Smooth muscle cell (in vitro differentiated cells): ENCODE data around the gene SYNC. TPM values are rescaled to one million over a fixed set of nuclear protein-coding genes. Genes with fewer than 3 reads are reported as not detected.
"Not testable (repeated sequence)": the region's sequence is repeated elsewhere in the genome, so short reads cannot be mapped to it uniquely, and the experiment has no call there.

Experiments
- DNase-seq: peaks from one replicate; lab custom pipeline; 2025; ENCODE audit not compliant: unreplicated experiment; lab: John Stamatoyannopoulos, UW
- H2AFZ ChIP-seq: fragments of 200-600 bp; sonication (generic); 2 replicates; pipeline ENCODE4 v1.6.0; 2016; ENCODE audit warnings: antibody characterized with exemption, low read depth, mild to moderate bottlenecking
- H3F3A ChIP-seq: fragments of 200-600 bp; sonication (generic); 2 replicates; pipeline ENCODE4 v1.6.0; 2017; ENCODE audit warnings: antibody characterized with exemption, low read depth
- H3K27ac ChIP-seq: fragments of 200-600 bp; sonication (generic); 2 replicates; pipeline ENCODE4 v1.5.1; 2016; ENCODE audit warnings: low read depth, mild to moderate bottlenecking
- H3K27me3 ChIP-seq: fragments of 200-600 bp; sonication (generic); 2 replicates; pipeline ENCODE4 v1.6.1; 2016; ENCODE audit warnings: low read depth, mild to moderate bottlenecking
- H3K36me3 ChIP-seq: fragments of 200-600 bp; sonication (generic); 2 replicates; pipeline ENCODE4 v1.5.1; 2016; ENCODE audit warnings: low read depth
- H3K4me1 ChIP-seq: fragments of 200-600 bp; sonication (generic); 2 replicates; pipeline ENCODE4 v1.5.1; 2016; ENCODE audit warnings: low read depth
- H3K4me2 ChIP-seq: fragments of 200-600 bp; sonication (generic); 2 replicates; pipeline ENCODE4 v1.6.0; 2016; ENCODE audit warnings: mild to moderate bottlenecking
- H3K4me3 ChIP-seq: fragments of 200-600 bp; sonication (generic); 2 replicates; pipeline ENCODE4 v1.5.1; 2016; ENCODE audit warnings: mild to moderate bottlenecking
- H3K79me2 ChIP-seq: fragments of 200-600 bp; sonication (generic); 2 replicates; pipeline ENCODE4 v1.6.0; 2016; ENCODE audit warnings: low read depth, mild to moderate bottlenecking
- H3K9ac ChIP-seq: fragments of 200-600 bp; sonication (generic); 2 replicates; pipeline ENCODE4 v1.6.0; 2016; ENCODE audit warnings: low read depth
- H3K9me3 ChIP-seq: fragments of 200-600 bp; sonication (generic); replicated peaks from 2 replicates; pipeline ENCODE4 v1.5.1; 2016; ENCODE audit warnings: low read depth
- H4K20me1 ChIP-seq: fragments of 200-600 bp; sonication (generic); 2 replicates; pipeline ENCODE4 v1.6.0; 2016; ENCODE audit warnings: low read depth
- CTCF ChIP-seq: fragments of 200-600 bp; sonication (generic); IDR thresholded peaks from 2 replicates; pipeline ENCODE4 v1.5.1; 2017; ENCODE audit warnings: borderline replicate concordance, mild to moderate bottlenecking, antibody characterized with exemption; ENCODE audit not compliant: insufficient read depth, poor library complexity, severe bottlenecking
- WGBS: methylation state at CpG from one replicate; pipeline ENCODE4 v1.1.7; 2016; ENCODE audit warnings: low lambda C conversion rate; 5-methylcytosine and 5-hydroxymethylcytosine counted together
- polyA plus RNA-seq: library from polyadenylated mRNA; unstranded; fragments of >200 nt; fragmentation: Nextera tagmentation; extraction: Ambion mirVana; gene quantifications from 2 replicates; pipeline ENCODE4 v1.2.1, GENCODE V29; 2016
- total RNA-seq: library from RNA; depleted of rRNA; stranded (reverse); fragments of >200 nt; gene quantifications from 2 replicates; pipeline ENCODE4 v1.2.3, GENCODE V29; 2014

SYNC gene
- total and polyA plus RNA-seq, 2 experiments from 2014 or later = 4.6 to 6.2 TPM

GRCh38 chr1:32715901-32716311, 13.3 kb upstream of the SYNC start:
- no peak for TF ChIP-seq CTCF
- H3K4me1 ChIP-seq = peaks cover 10% of the 10 kb centered on the region
- no peak overlapping the region for H2AFZ ChIP-seq
- no peaks in the 10 kb centered on the region for H3K27me3 ChIP-seq
- DNase-seq = no peak
- no peak overlapping the region for H3K4me3 ChIP-seq
- no peaks in the 10 kb centered on the region for H3K79me2 ChIP-seq
- H3K36me3 ChIP-seq = no peaks in the 10 kb centered on the region
- no peaks in the 10 kb centered on the region for H3F3A ChIP-seq
- no peak overlapping the region for H3K27ac ChIP-seq
- no peak overlapping the region for H3K4me2 ChIP-seq
- no peaks in the 10 kb centered on the region for H3K9me3 ChIP-seq
- WGBS = 68% methylated on average over 4 of the region's 4 CpGs
- H4K20me1 ChIP-seq = no peaks in the 10 kb centered on the region
- no peak overlapping the region for H3K9ac ChIP-seq

GRCh38 chr1:32714277-32714676, 11.7 kb upstream of the SYNC start:
- no peak for TF ChIP-seq CTCF
- Histone ChIP-seq H3K4me2 (no peak overlapping the region), H3K9ac (no peak overlapping the region), H2AFZ (no peak overlapping the region), H3K79me2 (no peaks in the 10 kb centered on the region), H3K27me3 (no peaks in the 10 kb centered on the region), H3F3A (no peaks in the 10 kb centered on the region), H3K27ac (no peak overlapping the region), H3K36me3 (no peaks in the 10 kb centered on the region), H3K4me3 (no peak overlapping the region), H3K9me3 (no peaks in the 10 kb centered on the region), H3K4me1 (peaks cover 10% of the 10 kb centered on the region), H4K20me1 (no peaks in the 10 kb centered on the region)
- DNase-seq = no peak
- 96% methylated on average over 4 of the region's 4 CpGs for WGBS

GRCh38 chr1:32713081-32713480, 10.5 kb upstream of the SYNC start:
- H3K9me3 ChIP-seq = no peaks in the 10 kb centered on the region
- H3K27me3 ChIP-seq = no peaks in the 10 kb centered on the region
- no peaks in the 10 kb centered on the region for H3K36me3 ChIP-seq
- no peak overlapping the region for H2AFZ ChIP-seq
- no peak overlapping the region for H3K4me3 ChIP-seq
- H3K27ac ChIP-seq = no peak overlapping the region
- TF ChIP-seq CTCF = no peak
- no peaks in the 10 kb centered on the region for H4K20me1 ChIP-seq
- WGBS = 91% methylated on average over 8 of the region's 10 CpGs
- DNase-seq = no peak
- no peak overlapping the region for H3K4me2 ChIP-seq
- H3K9ac ChIP-seq = no peak overlapping the region
- no peaks in the 10 kb centered on the region for H3K79me2 ChIP-seq
- H3K4me1 ChIP-seq = peaks cover 10% of the 10 kb centered on the region
- no peaks in the 10 kb centered on the region for H3F3A ChIP-seq

GRCh38 chr1:32711221-32711620, 8.7 kb upstream of the SYNC start:
- H3K9ac ChIP-seq, H4K20me1 ChIP-seq, H3K4me2 ChIP-seq, H3K79me2 ChIP-seq, H2AFZ ChIP-seq, DNase-seq, H3K27me3 ChIP-seq, H3K4me1 ChIP-seq, H3K4me3 ChIP-seq, H3F3A ChIP-seq, H3K36me3 ChIP-seq, H3K27ac ChIP-seq, H3K9me3 ChIP-seq: not testable (repeated sequence)
- WGBS = 94% methylated on average over 4 of the region's 4 CpGs
